NCI-H748 (cell line): Measurements from ENCODE around the gene CCDC92.

Experiments
- DNase-seq: peaks from one replicate; lab custom pipeline; 2025; ENCODE audit not compliant: unreplicated experiment; lab: John Stamatoyannopoulos, UW

The CCDC92 gene

GRCh38 chr12:123937707-123938591 lies 34.7 kb downstream of the CCDC92 start:
- DNase-seq: no peak

- no peak for DNase-seq
These were observed 35.5 kb downstream of the CCDC92 start for GRCh38 chr12:123936956-123937706.

DNA sequence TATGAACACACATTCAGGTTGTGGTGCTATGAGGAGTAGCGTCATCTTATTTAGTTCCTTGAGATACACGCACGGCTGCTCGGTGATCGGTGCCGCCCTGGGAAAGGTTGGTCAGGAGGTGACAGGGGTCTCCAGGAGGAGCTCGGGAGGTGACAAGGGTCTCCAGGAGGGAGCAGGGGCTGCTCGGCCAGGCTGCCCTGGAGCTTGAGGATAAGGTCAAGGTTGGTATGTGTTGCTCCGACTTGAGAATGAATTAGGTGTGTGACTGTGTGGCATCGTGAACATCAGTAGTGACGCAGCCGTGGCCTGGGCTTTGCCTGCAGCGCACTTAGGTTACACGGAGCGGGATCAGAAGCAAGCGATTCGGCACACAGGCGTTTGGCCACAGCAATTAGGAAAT lies 36.2 kb downstream of the CCDC92 start:
- no peak for DNase-seq

DNA sequence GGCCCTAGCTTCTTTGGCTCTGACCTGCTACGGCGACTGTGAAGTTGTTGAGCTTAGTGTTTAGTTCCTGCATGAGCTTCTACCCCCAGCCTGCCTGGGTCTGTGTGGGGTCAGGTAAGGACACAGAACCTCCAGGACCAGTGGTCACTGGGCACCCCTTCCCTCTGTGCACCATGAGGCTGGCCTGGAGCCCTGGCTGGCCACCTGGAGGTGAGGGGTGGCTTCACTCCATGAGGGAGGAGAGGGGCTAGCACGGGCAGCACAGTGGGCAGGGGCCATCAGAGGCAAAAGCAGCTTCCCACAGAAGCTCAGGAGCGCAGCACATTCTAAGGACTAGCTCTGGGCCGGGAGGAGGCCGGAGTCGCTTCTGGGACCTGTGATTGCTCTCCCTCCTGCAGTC lies 36.7 kb downstream of the CCDC92 start:
- DNase-seq: no peak

DNA sequence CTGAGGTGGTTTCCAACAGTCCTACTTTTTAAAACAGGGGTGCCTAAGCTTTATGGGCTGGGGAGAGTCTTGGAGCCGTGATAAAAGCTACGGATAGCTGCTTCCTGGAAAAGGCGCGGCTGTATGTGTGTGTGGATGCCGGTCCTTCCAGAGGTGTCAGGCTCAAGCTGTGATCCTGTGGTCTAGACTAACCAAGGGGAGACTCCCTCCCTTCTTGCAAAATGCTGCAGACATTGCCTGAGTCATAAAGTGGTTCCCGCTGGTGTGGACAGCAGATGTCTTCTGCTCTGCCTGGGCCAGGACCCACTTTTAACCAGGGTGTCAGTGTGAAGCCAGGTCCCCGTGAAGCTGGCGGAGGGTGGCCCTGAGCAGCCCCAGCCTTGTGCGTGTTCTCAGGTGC lies 37.8 kb downstream of the CCDC92 start:
- DNase-seq: no peak

DNA sequence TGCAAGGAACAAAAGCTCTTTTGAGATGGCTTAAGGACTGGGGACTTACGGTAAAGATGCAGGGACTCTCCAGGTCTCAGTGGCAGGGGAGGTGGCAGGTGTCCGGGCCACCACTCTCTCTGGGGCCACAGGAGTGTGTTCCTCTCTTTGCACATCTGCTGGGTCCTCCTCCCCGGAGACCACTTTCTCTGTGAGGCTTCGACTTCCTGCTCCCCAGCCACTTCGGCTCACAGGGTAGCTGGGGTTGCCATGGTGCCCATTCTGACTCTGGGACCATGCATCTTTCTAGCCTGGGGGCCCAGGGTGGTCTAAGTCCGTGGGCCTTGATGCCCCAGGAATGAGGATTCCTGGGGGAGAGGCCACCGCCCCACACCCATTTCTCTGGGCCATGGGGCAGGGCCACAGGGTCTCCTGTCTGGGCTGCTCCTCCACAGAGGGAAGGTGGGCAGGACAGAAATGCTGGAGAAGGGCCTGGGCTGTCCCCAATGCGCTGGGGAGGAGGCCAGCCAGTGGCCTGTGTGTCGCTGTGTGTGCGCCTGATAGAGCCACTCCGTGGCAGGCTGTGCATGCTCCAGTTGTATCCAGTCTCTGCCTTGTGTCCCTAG lies 38.5 kb downstream of the CCDC92 start:
- no peak for DNase-seq

GRCh38 chr12:123933214-123933613 lies 39.4 kb downstream of the CCDC92 start:
- no peak for DNase-seq

- no peak for DNase-seq
These were observed 40.8 kb downstream of the CCDC92 start for GRCh38 chr12:123931686-123932321.

GRCh38 chr12:123929946-123930583 lies 42.6 kb downstream of the CCDC92 start:
- DNase-seq: no peak

DNA sequence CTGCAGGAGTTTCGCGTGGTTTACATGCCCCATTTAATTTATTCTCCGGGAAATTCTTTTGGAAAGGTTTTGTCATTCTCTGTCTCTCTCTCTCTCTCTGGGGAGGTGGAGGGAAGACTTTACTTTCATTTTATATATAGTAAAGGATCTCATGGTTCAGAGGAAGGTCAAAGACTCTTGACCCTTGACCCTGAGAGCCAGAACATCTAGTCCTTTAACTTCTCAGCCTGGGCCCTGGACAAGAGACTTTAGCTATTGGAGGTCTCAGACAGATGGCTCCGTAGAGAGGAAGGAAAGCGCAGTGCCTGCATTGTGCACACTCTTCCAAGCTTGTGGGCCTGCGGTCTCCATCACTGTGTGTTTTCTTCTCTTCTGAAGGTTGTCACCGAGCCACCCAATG lies 43.7 kb downstream of the CCDC92 start:
- no peak for DNase-seq

- peak; percentile 28 for DNase-seq
These were observed 44.3 kb downstream of the CCDC92 start for GRCh38 chr12:123928274-123928865.

GRCh38 chr12:123924539-123924938 lies 48.1 kb downstream of the CCDC92 start:
- no peak for DNase-seq

DNA sequence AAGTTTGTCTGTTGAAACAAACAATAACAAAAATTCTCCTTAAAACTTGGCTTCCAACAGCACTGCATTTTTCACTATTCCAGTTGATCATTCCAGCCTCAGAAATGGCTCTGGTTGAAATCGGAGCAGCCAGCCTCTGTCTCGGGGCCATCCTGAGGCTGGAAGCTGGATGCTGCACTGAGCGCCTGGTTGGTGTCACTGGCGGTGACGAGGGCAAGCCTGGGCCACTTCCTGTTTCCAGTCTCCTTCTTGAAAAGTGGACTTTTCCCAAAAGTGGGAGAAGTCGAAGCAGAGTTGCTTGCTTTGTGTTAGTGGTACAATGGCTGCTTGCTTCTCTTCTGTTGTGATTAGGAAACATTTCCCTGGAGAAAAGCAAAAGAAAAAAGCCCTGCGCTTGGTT lies 48.7 kb downstream of the CCDC92 start:
- no peak for DNase-seq

DNA sequence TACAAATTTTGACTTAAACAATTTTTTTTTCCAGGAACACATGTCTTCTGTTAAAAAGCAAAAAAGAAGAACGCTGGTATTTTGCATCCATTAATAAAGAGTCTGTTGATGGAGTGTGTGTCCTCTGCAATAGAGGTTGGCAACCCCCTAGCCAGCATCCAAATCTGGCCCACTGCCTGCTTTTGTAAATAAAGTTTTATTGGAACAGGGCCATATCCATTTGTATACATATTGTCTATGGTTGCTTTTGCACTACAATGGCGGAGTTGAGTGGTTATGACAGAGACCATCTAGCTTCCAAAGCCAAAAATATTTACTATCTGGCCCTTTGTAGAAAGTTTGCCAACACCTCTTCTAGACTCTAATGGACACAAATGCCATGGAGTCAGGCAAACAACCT lies 49.6 kb downstream of the CCDC92 start:
- no peak for DNase-seq

- no peak for DNase-seq
These were observed 52.7 kb downstream of the CCDC92 start for GRCh38 chr12:123919980-123920360.

GRCh38 chr12:123917337-123917850 lies 55.2 kb downstream of the CCDC92 start:
- DNase-seq: no peak

GRCh38 chr12:123916729-123917128 lies 55.9 kb downstream of the CCDC92 start:
- DNase-seq: no peak

DNA sequence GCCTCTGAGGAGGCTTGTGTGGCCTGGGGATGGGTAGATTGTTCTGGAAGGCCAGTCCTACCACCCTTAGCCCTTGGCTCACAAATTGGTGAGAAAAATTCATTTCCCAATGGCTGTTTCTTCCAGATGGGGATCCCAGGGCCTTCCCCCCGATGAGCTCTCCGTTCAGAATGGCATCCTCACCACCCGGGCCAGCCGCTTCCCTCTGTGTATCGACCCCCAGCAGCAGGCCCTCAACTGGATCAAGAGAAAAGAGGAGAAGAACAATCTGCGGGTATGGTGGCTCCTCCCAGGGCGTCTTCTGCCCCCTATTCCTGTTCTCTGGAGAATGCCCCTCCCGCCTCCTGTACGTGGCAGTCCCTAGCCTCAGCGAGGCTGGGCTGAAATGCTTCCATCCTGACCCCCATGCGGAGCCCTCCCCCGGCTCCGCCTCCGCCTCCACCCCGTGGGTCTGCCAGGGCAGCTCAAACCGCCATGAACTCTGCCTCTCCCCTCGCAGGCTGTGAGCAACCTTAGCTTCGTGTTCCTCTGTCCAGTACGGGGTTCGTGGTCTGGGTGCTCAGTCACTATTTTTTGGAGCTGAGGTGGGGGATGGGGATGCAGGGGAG lies 57.8 kb downstream of the CCDC92 start:
- no peak for DNase-seq

DNA sequence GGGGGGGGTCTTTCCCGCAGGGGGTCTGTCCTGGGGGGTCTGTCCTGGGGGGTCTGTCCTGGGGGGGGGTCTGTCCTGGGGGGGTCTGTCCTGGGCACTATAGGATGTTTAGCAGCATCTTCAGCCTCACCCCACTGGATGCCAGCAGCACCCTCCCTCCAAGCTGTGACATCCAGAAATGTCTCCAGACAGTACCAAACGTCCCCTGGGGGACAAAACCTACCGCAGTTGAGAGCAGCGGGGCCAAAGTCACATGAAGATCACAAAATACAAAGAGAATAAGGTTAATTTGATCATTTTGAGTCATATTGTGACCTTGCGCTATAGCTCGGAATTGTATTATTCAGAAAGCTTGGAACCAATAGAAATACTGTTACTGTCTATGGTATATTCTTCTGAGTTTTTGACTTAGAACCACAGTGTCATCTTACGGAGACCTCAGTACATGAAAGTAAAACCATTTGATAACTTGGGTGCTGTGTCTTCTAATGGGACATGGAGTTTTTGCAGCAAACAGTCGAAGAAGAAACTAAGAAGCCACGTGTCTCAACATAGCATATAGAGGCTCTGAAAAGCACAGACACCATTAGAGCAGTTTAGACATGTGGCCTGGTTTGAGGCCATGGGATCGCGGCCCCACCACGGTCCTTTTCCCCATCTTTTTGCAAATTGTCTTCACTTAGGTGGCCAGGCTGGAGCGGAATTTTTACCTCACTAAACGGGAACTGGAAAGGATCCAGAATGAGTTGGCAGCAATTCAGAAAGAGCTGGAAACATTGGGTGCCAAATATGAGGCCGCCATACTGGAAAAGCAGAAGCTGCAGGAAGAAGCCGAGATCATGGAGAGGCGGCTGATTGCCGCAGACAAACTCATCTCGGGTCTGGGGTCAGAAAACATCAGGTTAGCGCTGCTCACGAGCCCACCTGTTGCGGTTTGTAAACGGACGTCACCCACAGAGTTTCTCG lies 59.9 kb downstream of the CCDC92 start:
- DNase-seq: peak; percentile 70
